Right lobe of liver (tissue), 4 donors: ENCODE data around the gene TSPAN9.

Experiments used
- POLR2A ChIP-seq: fragments of 450-650 bp; IDR thresholded peaks from one replicate; pipeline ENCODE4 v1.6.1; 2017; ENCODE audit warnings: antibody characterized with exemption, mild to moderate bottlenecking
- TF ChIP-seq, protein P1 (sequence below), 4 donors: fragments of 200-600 bp in 3 of 4; fragments of 450-650 bp in 1 of 4; IDR thresholded peaks; one replicate each; pipeline versions ENCODE4 v1.5.1 to v1.8.0; 2016 to 2022; ENCODE audit warnings: antibody characterized with exemption in 4 of 4, mild to moderate bottlenecking in 2 of 4
- donor health status: DM: no; HTN: no; CAD: no.
- donor health status: DM: no; HTN: no; CAD: no.
- donor health status: DM: no; HTN: yes; CAD: no.

GRCh38 chr12:3152892-3153291, 75.7 kb downstream of the TSPAN9 start:
- TF ChIP-seq, protein P1, sequence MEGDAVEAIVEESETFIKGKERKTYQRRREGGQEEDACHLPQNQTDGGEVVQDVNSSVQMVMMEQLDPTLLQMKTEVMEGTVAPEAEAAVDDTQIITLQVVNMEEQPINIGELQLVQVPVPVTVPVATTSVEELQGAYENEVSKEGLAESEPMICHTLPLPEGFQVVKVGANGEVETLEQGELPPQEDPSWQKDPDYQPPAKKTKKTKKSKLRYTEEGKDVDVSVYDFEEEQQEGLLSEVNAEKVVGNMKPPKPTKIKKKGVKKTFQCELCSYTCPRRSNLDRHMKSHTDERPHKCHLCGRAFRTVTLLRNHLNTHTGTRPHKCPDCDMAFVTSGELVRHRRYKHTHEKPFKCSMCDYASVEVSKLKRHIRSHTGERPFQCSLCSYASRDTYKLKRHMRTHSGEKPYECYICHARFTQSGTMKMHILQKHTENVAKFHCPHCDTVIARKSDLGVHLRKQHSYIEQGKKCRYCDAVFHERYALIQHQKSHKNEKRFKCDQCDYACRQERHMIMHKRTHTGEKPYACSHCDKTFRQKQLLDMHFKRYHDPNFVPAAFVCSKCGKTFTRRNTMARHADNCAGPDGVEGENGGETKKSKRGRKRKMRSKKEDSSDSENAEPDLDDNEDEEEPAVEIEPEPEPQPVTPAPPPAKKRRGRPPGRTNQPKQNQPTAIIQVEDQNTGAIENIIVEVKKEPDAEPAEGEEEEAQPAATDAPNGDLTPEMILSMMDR (IDR thresholded peaks at IDR 0.05) = no peak
- no peak for TF ChIP-seq POLR2A
